Natural killer cell (primary cell): ENCODE data around the gene ERBB4. TPM values are rescaled to one million over a fixed set of nuclear protein-coding genes. Genes with fewer than 3 reads are reported as not detected.
"Not testable (repeated sequence)": the region's sequence is repeated elsewhere in the genome, so short reads cannot be mapped to it uniquely, and the experiment has no call there.

Experiments
- ATAC-seq, 3 donors: fragments of 150-1000 bp in 2 of 3; fragments of 200-7000 bp in 1 of 3; cut with Tn5 transposase; 1 replicate in 1 of 3; 2 replicates in 2 of 3; pipeline ENCODE4 v1.10.0; 2021; ENCODE audit warnings: mild to moderate bottlenecking in 2 of 3, moderate library complexity in 2 of 3
- DNase-seq, 2 donors: peaks; one replicate each; pipeline versions ENCODE4 v3.0.0 to v3.0.0-alpha.2; 2013 to 2021; ENCODE audit warnings: mixed read lengths in 1 of 2
- H3K27ac ChIP-seq: one replicate; pipeline ENCODE4 v1.5.1; 2013; ENCODE audit warnings: mild to moderate bottlenecking, low read length
- H3K27me3 ChIP-seq: one replicate; pipeline ENCODE4 v1.6.1; 2013; ENCODE audit warnings: low read length; ENCODE audit not compliant: control insufficient read depth, insufficient read depth
- H3K36me3 ChIP-seq: one replicate; pipeline ENCODE4 v1.6.1; 2013; ENCODE audit warnings: low read length; ENCODE audit not compliant: control insufficient read depth, insufficient read depth
- H3K4me1 ChIP-seq: one replicate; pipeline ENCODE4 v1.6.1; 2013; ENCODE audit warnings: low read length; ENCODE audit not compliant: control insufficient read depth, insufficient read depth
- H3K4me3 ChIP-seq: one replicate; pipeline ENCODE4 v1.5.1; 2013; ENCODE audit warnings: low read length
- H3K9me3 ChIP-seq: one replicate; pipeline ENCODE4 v1.6.1; 2013; ENCODE audit warnings: low read length; ENCODE audit not compliant: control insufficient read depth, insufficient read depth
- H3K27ac Mint-ChIP-seq, 2 donors: one replicate each; pipeline ENCODE4 v1.8.0; 2022; ENCODE audit warnings: mild to moderate bottlenecking in 2 of 2, mixed read lengths in 2 of 2, moderate library complexity in 1 of 2
- H3K27me3 Mint-ChIP-seq, 2 donors: one replicate each; pipeline ENCODE4 v1.8.0; 2022; ENCODE audit warnings: low read depth in 2 of 2, mixed read lengths in 2 of 2
- H3K36me3 Mint-ChIP-seq: one replicate; pipeline ENCODE4 v1.8.0; 2022; ENCODE audit warnings: mixed read lengths
- H3K4me1 Mint-ChIP-seq, 2 donors: one replicate each; pipeline ENCODE4 v1.8.0; 2022; ENCODE audit warnings: mixed read lengths in 2 of 2
- H3K4me3 Mint-ChIP-seq: one replicate; pipeline ENCODE4 v1.8.0; 2022; ENCODE audit warnings: mild to moderate bottlenecking, moderate library complexity, mixed read lengths
- H3K9me3 Mint-ChIP-seq, 2 donors: one replicate each; pipeline ENCODE4 v1.8.0; 2022; ENCODE audit warnings: mixed read lengths in 2 of 2
- CTCF ChIP-seq: fragments of 200-600 bp; IDR thresholded peaks from one replicate; pipeline ENCODE4 v1.8.0; 2022; ENCODE audit warnings: antibody characterized with exemption
- WGBS: methylation state at CpG from one replicate; pipeline ENCODE4 v1.1.7; 2013; ENCODE audit warnings: missing lambda C conversion rate; ENCODE audit not compliant: insufficient coverage; 5-methylcytosine and 5-hydroxymethylcytosine counted together
- intact Hi-C: fragments of 100-400 bp; cut with micrococcal nuclease; formaldehyde crosslinking; loops from one replicate; pipeline ENCODE4 v1.14.2; 2022
- total RNA-seq, 4 donors: library from RNA; stranded (reverse); fragments of 120-200 nt in 1 of 4; gene quantifications; one replicate each; pipeline versions ENCODE4 v1.2.3 to v1.2.4, GENCODE V29; 2013 to 2022

The ERBB4 gene
- total RNA-seq, 3 donors from 2014 or later (not counting 1 experiment from before 2014, with no cell fraction given): 0.08 TPM; not detected in 2

GRCh38 chr2:212473211-212473610, 65.4 kb downstream of the ERBB4 start:
- Mint-ChIP-seq H3K36me3 (no peaks in the 10 kb centered on the region), H3K27ac (no peak overlapping the region), H3K27me3 (peaks cover 0 to 6% of the 10 kb centered on the region in 2 donors), H3K9me3 (peaks cover 4% of the 10 kb centered on the region in 2 donors), H3K4me3 (no peak overlapping the region), H3K4me1 (no peaks in the 10 kb centered on the region)
- no CpG with 5 or more reads among the region's 1 CpG for WGBS
- Histone ChIP-seq H3K27ac (no peak overlapping the region), H3K9me3 (no peaks in the 10 kb centered on the region), H3K4me1 (no peaks in the 10 kb centered on the region), H3K36me3 (no peaks in the 10 kb centered on the region), H3K27me3 (no peaks in the 10 kb centered on the region), H3K4me3 (no peak overlapping the region)
- intact Hi-C loops: no loop called here
- ATAC-seq (no peak), DNase-seq (no peak)
- TF ChIP-seq CTCF: no peak

GRCh38 chr2:212467551-212467950, 71.1 kb downstream of the ERBB4 start:
- H3K4me1 Mint-ChIP-seq, H3K36me3 ChIP-seq, H3K4me3 ChIP-seq, H3K4me1 ChIP-seq, DNase-seq, H3K4me3 Mint-ChIP-seq, H3K27me3 Mint-ChIP-seq, intact Hi-C loops, H3K9me3 Mint-ChIP-seq, H3K9me3 ChIP-seq, H3K27ac ChIP-seq, H3K27me3 ChIP-seq, H3K36me3 Mint-ChIP-seq, H3K27ac Mint-ChIP-seq, ATAC-seq: not testable (repeated sequence)
- 56% methylated on average over 2 of the region's 2 CpGs for WGBS

GRCh38 chr2:212465456-212465855, 73.1 kb downstream of the ERBB4 start:
- Histone ChIP-seq H3K27ac (no peak overlapping the region), H3K9me3 (no peaks in the 10 kb centered on the region), H3K4me3 (no peak overlapping the region), H3K27me3 (no peaks in the 10 kb centered on the region), H3K4me1 (no peaks in the 10 kb centered on the region), H3K36me3 (no peaks in the 10 kb centered on the region)
- ATAC-seq: no peak
- TF ChIP-seq CTCF: no peak
- Mint-ChIP-seq H3K36me3 (no peaks in the 10 kb centered on the region), H3K27ac (no peak overlapping the region), H3K4me1 (no peaks in the 10 kb centered on the region), H3K27me3 (no peaks in the 10 kb centered on the region), H3K9me3 (peaks cover 4 to 9% of the 10 kb centered on the region in 2 donors), H3K4me3 (no peak overlapping the region)
- WGBS: 74% methylated on average over 1 of the region's 1 CpG
- no peak for DNase-seq
- intact Hi-C loops: no loop called here

- H3K4me3 ChIP-seq, H3K4me1 ChIP-seq, H3K27ac Mint-ChIP-seq, H3K36me3 ChIP-seq, H3K27ac ChIP-seq, H3K4me1 Mint-ChIP-seq, DNase-seq, H3K27me3 Mint-ChIP-seq, ATAC-seq, H3K27me3 ChIP-seq, intact Hi-C loops, H3K9me3 ChIP-seq, H3K4me3 Mint-ChIP-seq, H3K36me3 Mint-ChIP-seq: not testable (repeated sequence)
- H3K9me3 Mint-ChIP-seq: peaks cover 13 to 17% of the 10 kb centered on the region in 2 donors
- 81% methylated on average over 3 of the region's 4 CpGs for WGBS
These were observed 76.9 kb downstream of the ERBB4 start for GRCh38 chr2:212461708-212462107.

GRCh38 chr2:212454149-212454548, 84.5 kb downstream of the ERBB4 start:
- no peak for TF ChIP-seq CTCF
- Histone ChIP-seq H3K9me3 (no peaks in the 10 kb centered on the region), H3K4me1 (no peaks in the 10 kb centered on the region), H3K36me3 (no peaks in the 10 kb centered on the region), H3K4me3 (no peak overlapping the region), H3K27me3 (no peaks in the 10 kb centered on the region), H3K27ac (no peak overlapping the region)
- DNase-seq (no peak), ATAC-seq (no peak)
- Mint-ChIP-seq H3K36me3 (no peaks in the 10 kb centered on the region), H3K27me3 (no peaks in the 10 kb centered on the region), H3K4me3 (no peak overlapping the region), H3K9me3 (peaks cover 4 to 7% of the 10 kb centered on the region in 2 donors), H3K27ac (no peak overlapping the region), H3K4me1 (no peaks in the 10 kb centered on the region)
- intact Hi-C loops: no loop called here
- WGBS: 92% methylated on average over 3 of the region's 3 CpGs
